LNCAP (cell line): ENCODE data around the gene TMEM255B.

Source experiments
- CTCF ChIP-seq: fragments of 450-650 bp; IDR thresholded peaks from 2 replicates; pipeline ENCODE4 v1.5.1; 2017; ENCODE audit warnings: mild to moderate bottlenecking

TMEM255B gene

GRCh38 chr13:113750554-113751399 is 8.2 kb upstream of the TMEM255B start:
- TF ChIP-seq CTCF: no peak

- no peak for TF ChIP-seq CTCF
Observed at GRCh38 chr13:113751491-113751890, 7.5 kb upstream of the TMEM255B start.

- no peak for TF ChIP-seq CTCF
Observed at GRCh38 chr13:113753171-113753570, 5.9 kb upstream of the TMEM255B start.

- TF ChIP-seq CTCF: no peak
Observed at GRCh38 chr13:113754242-113754641, 4.8 kb upstream of the TMEM255B start.

DNA sequence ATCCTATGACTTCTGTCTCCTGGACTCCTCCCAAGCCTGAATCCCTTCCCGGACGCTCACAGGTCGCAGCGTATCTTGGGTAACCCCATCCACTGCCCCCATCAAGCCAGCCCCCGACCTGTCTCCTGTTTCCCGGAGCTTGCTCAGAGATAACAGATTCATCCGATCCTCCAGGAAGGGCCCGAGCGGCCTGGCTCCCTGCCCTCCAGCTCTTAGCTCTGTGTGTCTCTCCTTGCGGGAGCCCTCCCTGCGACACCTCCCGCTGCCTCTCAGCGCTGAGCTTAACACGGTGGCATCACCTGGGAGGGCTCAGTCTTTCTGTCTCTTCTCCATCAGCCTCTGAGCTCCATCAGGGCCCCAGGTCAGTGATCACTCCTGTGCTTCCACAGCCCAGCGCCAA is 4.3 kb upstream of the TMEM255B start:
- no peak for TF ChIP-seq CTCF

GRCh38 chr13:113756441-113757097 is 2.5 kb upstream of the TMEM255B start:
- no peak for TF ChIP-seq CTCF

GRCh38 chr13:113759525-113760137 is 605 bp downstream of the TMEM255B start:
- no peak for TF ChIP-seq CTCF
